ENCODE data around the gene ANKRD29.

ANKRD29 gene, protein sequence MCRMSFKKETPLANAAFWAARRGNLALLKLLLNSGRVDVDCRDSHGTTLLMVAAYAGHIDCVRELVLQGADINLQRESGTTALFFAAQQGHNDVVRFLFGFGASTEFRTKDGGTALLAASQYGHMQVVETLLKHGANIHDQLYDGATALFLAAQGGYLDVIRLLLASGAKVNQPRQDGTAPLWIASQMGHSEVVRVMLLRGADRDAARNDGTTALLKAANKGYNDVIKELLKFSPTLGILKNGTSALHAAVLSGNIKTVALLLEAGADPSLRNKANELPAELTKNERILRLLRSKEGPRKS

GRCh38 chr18:23662309-23663263, at the start of gene ANKRD29:
TSS of gene ANKRD29 (minus strand) at chr18:23662911. CDS start at chr18:23662730, 181 bp downstream.
- peak; percentile 45 to 67 for DNase-seq

GRCh38 chr18:23712445-23712844, 49.7 kb upstream of the ANKRD29 start:
- DNase-seq: peak in 1 of 2 donors; percentile 10

GRCh38 chr18:23711426-23711825, 48.7 kb upstream of the ANKRD29 start:
- DNase-seq: no peak

GRCh38 chr18:23710946-23711345, 48.2 kb upstream of the ANKRD29 start:
- no peak for DNase-seq

- DNase-seq: no peak
Observed at GRCh38 chr18:23710068-23710527, 47.4 kb upstream of the ANKRD29 start.

- DNase-seq: no peak
Observed at GRCh38 chr18:23706971-23707640, 44.4 kb upstream of the ANKRD29 start.

DNA sequence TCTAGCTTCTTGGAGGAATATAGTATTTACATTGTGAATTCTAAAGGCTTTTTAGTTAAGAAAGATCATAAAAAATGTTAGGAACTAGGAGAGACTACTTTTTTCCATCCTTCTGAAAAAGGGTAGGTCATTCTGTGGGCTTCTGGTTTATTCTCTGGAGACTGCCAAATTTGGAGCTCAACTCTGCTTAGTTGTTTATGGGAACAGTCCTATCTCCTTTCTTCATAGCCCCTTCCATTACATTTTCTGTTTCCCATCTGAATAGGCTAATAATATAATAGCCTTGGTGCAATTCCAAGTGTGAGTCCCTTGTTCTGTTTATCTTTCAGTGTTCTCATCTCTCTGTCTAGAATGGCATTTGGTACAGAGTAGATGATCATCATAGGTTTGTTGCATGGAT, 42.1 kb upstream of the ANKRD29 start:
- no peak for DNase-seq

DNA sequence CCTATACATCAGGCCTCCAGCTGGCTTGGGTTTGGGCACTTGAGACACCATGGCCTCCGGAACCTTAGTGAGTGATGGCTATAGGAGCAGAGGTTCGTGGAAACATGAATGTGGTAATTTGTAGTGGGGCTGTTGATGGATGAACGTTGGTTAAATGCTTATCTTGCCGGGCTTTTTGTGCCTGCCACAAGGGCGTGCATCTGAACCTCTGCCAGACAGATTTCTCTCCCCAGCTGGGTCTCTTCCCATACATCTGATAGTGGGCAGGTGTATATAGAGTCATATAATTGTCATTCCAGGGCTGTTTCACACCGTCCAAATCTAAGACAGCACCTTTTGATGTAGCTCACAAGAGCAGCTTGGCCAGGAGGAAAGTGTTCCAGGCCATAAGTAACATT, 41.3 kb upstream of the ANKRD29 start:
- DNase-seq: no peak

DNA sequence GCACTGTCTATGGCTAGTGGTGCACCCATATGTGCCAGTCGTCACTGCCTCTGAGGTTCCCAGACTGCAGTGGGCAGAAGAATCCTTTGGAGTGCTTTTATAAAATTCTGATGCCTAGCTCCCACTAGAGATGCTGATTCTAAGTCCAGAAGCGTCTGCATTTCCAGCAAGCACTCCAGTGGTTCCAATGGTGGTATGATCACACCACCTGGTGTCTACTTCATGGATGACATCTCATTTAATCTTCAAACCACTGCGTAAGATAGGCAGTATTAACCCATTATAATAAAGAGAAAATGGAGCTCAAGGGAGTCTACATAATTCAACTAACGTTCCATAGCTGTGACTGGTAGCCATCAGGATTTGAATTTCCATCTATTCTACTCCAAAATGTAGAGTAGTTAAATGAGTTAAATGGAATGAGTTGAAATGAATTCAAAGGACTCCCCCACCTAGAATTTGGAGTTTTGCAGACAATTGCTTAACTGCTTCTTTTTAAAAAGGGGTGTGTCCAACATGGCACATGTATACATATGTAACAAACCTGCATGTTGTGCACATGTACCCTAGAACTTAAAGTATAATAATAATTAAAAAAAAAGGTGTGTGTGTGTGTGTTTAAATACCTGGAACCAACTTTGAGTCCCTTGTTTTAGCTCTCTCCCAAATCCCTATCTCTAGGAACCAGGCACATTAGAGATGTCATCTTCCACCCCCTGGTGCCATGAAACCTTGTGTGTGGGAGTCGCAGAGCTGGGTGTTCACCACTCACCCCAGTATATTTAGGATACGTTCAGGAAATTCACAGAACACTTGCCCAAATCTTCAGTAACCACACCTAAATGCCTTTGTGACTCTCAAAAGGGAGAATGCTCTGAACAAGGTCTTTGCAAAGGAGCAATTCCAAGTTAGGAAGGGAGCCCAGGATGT, 40.6 kb upstream of the ANKRD29 start:
- DNase-seq: peak in 1 of 2 donors; percentile 60

DNA sequence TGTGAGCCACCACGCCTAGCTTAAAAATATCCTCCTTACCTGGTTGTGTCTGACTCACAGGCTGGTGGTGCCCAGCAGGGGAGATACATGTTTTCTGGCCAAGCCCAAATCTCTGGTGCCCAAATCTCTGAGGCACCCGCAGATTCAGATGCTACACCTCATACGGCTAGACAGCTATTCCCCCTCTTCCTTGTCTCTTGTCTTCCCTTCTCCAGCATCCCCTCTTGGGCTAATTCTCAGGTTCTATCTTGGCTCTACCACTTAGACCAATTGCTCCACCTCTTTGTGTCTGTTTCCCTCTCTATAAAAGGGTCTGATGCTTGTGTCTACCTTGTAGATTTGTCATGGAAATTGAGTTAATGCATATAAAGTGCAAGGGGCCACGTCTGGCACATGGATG, 39.9 kb upstream of the ANKRD29 start:
- no peak for DNase-seq

DNA sequence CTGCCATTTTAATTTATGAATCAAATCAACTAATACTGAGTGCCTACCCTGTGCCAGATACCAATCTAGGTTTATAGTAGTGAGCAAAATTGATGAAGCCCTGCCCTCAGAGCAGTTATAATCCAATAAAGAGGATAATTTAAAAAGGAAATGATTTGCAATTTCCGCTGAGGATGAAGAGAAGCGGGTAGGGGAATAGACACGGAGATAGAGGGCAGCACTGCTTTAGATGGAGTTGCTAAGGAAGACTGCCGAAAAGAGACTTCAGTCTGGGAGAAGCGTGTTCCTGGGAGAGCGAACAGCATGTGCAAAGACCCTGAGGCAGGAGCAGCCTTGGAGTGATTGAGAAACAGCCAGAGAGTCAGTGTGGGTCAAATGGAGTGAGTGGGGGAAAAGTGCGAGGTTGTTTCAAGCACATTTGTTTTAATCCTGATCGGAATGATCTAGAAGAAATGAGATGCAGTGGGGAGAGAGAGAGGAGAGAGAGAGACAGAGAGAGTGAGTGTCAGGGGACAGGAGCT, 38.9 kb upstream of the ANKRD29 start:
- no peak for DNase-seq

- DNase-seq: no peak
Observed at GRCh38 chr18:23701017-23701416, 38.3 kb upstream of the ANKRD29 start.

DNA sequence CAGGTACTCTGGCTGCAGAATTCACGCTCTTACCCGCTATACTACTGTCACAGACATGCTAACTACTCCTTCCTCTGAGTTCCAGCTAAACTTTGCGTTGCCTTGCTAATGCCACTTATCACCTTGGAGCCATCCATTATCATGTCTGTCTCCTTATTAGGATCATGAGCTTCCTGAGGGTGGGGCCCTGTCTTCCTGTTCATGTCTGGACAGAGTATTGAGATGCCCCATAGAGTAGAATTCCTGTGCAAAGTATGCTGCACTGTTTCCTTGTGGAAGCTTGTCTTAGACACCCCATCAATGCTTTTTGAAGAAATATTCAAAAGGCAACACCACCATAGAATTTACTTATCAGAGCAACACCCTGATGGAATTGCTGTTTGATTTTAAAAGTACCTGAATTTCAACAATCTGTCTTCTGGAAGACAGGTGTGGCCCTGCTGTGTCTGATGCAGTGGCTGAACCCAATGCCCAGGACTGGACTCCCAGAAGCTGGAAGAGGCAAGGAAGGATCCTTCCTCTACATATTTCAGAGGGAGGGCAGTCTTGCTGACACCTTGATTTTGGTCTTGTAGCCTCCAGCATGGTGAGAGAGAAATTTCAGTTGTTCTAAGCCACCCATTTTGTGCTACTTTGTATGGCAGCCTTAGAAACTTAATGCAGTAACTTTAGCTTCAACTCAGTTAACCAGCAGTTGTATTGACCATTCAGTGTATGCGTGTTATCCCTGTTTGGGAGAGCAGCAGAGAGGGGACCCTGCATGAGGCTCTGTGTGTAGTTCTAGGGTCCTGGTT, 32.1 kb upstream of the ANKRD29 start:
- DNase-seq: no peak

- DNase-seq: no peak
Observed at GRCh38 chr18:23693846-23694245, 31.1 kb upstream of the ANKRD29 start.

GRCh38 chr18:23690505-23691068, 27.9 kb upstream of the ANKRD29 start:
- DNase-seq: no peak

DNA sequence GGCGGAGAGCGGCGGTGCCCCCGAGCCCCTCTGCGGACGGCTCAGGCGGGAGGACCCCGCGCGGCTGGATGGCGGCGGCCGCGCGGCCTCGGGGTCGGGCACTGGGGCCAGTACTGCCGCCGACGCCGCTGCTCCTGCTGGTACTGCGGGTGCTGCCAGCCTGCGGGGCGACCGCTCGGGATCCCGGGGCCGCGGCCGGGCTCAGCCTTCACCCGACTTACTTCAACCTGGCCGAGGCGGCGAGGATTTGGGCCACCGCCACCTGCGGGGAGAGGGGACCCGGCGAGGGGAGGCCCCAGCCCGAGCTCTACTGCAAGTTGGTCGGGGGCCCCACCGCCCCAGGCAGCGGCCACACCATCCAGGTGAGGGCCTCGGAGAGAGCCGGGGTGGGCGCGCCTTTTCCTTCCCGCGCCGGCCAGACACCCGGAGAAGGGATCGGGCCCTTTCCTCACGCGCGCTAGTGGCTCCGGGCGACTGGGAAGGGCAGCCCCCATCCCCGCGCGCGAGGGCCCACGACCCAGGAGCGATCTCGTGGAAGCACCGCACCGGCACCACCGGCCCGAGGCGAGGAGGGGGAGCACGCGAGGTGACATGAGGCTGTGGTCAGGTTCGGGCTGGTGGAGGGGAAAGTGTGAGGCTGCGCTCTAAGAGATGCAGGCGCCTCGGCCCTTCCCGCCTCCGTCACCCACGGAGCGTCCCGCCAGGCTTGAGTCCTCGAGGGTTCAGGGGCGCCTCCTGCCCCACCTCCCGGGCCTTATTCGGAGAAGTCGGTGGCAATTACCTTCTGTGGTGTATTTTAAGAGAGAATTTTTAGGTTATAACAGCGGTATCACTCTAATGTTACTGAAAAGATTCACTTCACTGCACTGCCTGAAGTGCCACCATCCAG, 27.1 kb upstream of the ANKRD29 start:
- DNase-seq: no peak

DNA sequence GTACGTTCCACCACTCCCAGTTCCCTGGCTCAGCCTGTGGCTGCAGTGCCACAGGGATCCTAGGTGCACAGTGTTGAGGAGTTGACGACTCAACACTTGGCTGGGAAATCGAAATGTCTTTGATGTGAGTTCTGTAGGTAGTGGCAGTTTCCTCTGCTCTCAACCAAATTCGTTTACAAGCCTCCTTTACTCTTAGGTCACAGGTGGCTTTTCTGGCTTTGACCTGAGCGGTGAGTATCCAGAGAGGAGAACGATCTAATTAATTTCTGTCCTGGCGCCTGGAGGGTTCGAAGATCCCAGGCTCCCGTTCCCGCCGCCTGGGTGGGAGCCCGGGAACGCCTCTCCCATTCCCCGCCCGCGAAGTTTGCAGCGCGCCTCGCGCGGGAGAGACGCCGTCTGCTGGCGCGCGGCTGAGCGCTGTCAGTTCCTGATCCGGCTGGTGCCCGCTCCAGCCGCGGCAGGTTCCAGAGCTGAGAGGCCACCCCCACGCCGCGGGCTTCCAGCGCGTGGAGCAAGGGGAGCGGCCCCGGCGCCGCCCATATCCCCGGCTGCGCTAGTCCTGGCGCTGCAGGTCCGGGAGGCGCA, 26.4 kb upstream of the ANKRD29 start, which contains the start of gene LAMA3:
TSS of gene LAMA3 (plus strand) at position 423 of the 585 bp plus-strand sequence. CDS start 231 bp downstream, outside the sequence.
- peak in 1 of 2 donors; percentile 26 for DNase-seq

GRCh38 chr18:23688528-23688927, 25.8 kb upstream of the ANKRD29 start:
- no peak for DNase-seq
